Esophagus squamous epithelium (tissue), 5 donors: ENCODE results near the gene PRR23C. TPM values are rescaled to one million over a fixed set of nuclear protein-coding genes. Genes with fewer than 3 reads are reported as not detected.

Source experiments
- DNase-seq: peaks from one replicate; lab custom pipeline; 2025; lab: John Stamatoyannopoulos, UW
- H3K27ac ChIP-seq, 4 donors: fragments of 200-600 bp; sonication (generic); one replicate each; pipeline ENCODE4 v1.5.1; 2016 to 2019; ENCODE audit warnings: mild to moderate bottlenecking in 1 of 4
- H3K27me3 ChIP-seq, 4 donors: fragments of 200-600 bp; sonication (generic); 1 replicate in 3 of 4; 2 replicates in 1 of 4; pipeline versions ENCODE4 v1.5.1 to v1.6.0; 2017 to 2021; ENCODE audit warnings: antibody characterized with exemption in 1 of 4
- H3K36me3 ChIP-seq, 3 donors: fragments of 200-600 bp; sonication (generic); one replicate each; pipeline ENCODE4 v1.5.1; 2016 to 2019
- H3K4me1 ChIP-seq, 3 donors: fragments of 200-600 bp; sonication (generic); one replicate each; pipeline ENCODE4 v1.5.1; 2017 to 2019
- H3K4me3 ChIP-seq, 4 donors: fragments of 200-600 bp; sonication (generic); 1 replicate in 3 of 4; 2 replicates in 1 of 4; pipeline ENCODE4 v1.5.1; 2016 to 2019; ENCODE audit warnings: mild to moderate bottlenecking in 2 of 4, moderate library complexity in 1 of 4
- H3K9me3 ChIP-seq, 3 donors: fragments of 200-600 bp; sonication (generic); one replicate each; pipeline ENCODE4 v1.5.1; 2016 to 2019
- POLR2A ChIP-seq, 4 donors: fragments of 450-650 bp; IDR thresholded peaks; one replicate each; pipeline ENCODE4 v1.6.1; 2017; ENCODE audit warnings: antibody characterized with exemption in 4 of 4, mild to moderate bottlenecking in 4 of 4, moderate library complexity in 3 of 4
- WGBS, 2 donors: methylation state at CpG; one replicate each; pipeline ENCODE4 v1.1.5; 2018; 5-methylcytosine and 5-hydroxymethylcytosine counted together
- intact Hi-C: fragments of 100-400 bp; cut with DNase I; formaldehyde crosslinking; loops from one replicate; pipeline ENCODE4 v1.15.0; 2022
- total RNA-seq, 4 donors: library from RNA; depleted of rRNA; stranded (reverse); fragments of >200 nt; gene quantifications; one replicate each; pipeline ENCODE4 v1.1.0, GENCODE V29; 2016
- TF ChIP-seq, protein P1 (sequence below), 6 experiments: fragments of 450-650 bp in 4 of 6; fragments of 200-600 bp in 2 of 6; sonication (generic) in 2 of 6; IDR thresholded peaks; one replicate each; pipeline ENCODE4 v1.5.1; 2016 to 2019; ENCODE audit warnings: antibody characterized with exemption in 6 of 6, mild to moderate bottlenecking in 4 of 6, moderate library complexity in 4 of 6
- donor health status: DM: yes; HTN: yes; CAD: no.

The PRR23C gene
- total RNA-seq: not detected

GRCh38 chr3:139044366-139045210 is at the start of gene PRR23C:
TSS of gene PRR23C (minus strand) at chr3:139044892. CDS start at chr3:139044620, 272 bp downstream.
- peaks cover 0 to 9% (median 0%) of the 10 kb centered on the region in 4 donors for H3K27me3 ChIP-seq
- intact Hi-C loops: no loop called here
- 52 to 72% methylated on average over 32 to 38 of the region's 77 CpGs for WGBS, 2 donors
- DNase-seq: no peak
- H3K4me1 ChIP-seq: no peaks in the 10 kb centered on the region
- no peak within 1 kb of the TSS for H3K4me3 ChIP-seq
- no peak within 1 kb of the TSS for H3K27ac ChIP-seq
- no peaks in the 10 kb centered on the region for H3K36me3 ChIP-seq
- H3K9me3 ChIP-seq: peaks cover 0 to 17% (median 5%) of the 10 kb centered on the region in 3 donors
- TF ChIP-seq, protein P1, sequence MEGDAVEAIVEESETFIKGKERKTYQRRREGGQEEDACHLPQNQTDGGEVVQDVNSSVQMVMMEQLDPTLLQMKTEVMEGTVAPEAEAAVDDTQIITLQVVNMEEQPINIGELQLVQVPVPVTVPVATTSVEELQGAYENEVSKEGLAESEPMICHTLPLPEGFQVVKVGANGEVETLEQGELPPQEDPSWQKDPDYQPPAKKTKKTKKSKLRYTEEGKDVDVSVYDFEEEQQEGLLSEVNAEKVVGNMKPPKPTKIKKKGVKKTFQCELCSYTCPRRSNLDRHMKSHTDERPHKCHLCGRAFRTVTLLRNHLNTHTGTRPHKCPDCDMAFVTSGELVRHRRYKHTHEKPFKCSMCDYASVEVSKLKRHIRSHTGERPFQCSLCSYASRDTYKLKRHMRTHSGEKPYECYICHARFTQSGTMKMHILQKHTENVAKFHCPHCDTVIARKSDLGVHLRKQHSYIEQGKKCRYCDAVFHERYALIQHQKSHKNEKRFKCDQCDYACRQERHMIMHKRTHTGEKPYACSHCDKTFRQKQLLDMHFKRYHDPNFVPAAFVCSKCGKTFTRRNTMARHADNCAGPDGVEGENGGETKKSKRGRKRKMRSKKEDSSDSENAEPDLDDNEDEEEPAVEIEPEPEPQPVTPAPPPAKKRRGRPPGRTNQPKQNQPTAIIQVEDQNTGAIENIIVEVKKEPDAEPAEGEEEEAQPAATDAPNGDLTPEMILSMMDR (IDR thresholded peaks at IDR 0.05): no peak
- TF ChIP-seq POLR2A (IDR thresholded peaks at IDR 0.05): no peak

- Histone ChIP-seq H3K27ac (no peak overlapping the region), H3K9me3 (peaks cover 0 to 6% (median 0%) of the 10 kb centered on the region in 3 donors), H3K4me3 (no peak overlapping the region), H3K36me3 (no peaks in the 10 kb centered on the region), H3K27me3 (peaks cover 0 to 8% (median 0%) of the 10 kb centered on the region in 4 donors), H3K4me1 (no peaks in the 10 kb centered on the region)
- 60 to 92% methylated on average over 1 of the region's 1 CpG for WGBS, 2 donors
- intact Hi-C loops: no loop called here
- TF ChIP-seq, protein P1 (IDR thresholded peaks at IDR 0.05): no peak
- no peak for TF ChIP-seq POLR2A (IDR thresholded peaks at IDR 0.05)
- DNase-seq: no peak
These were observed 49.1 kb upstream of the PRR23C start for GRCh38 chr3:139093840-139094239.

GRCh38 chr3:139088462-139089324 is 44.0 kb upstream of the PRR23C start:
- DNase-seq: no peak

GRCh38 chr3:139087621-139088020 is 42.9 kb upstream of the PRR23C start:
- H3K36me3 ChIP-seq: no peaks in the 10 kb centered on the region
- intact Hi-C loops: no loop called here

More at GRCh38 chr3:139088462-139089324, 44.0 kb upstream of the PRR23C start:
- intact Hi-C loops: no loop called here
- Histone ChIP-seq H3K27me3 (peaks cover 0 to 8% (median 0%) of the 10 kb centered on the region in 4 donors), H3K27ac (no peak overlapping the region), H3K4me1 (no peaks in the 10 kb centered on the region), H3K9me3 (peaks cover 0 to 6% (median 0%) of the 10 kb centered on the region in 3 donors), H3K36me3 (no peaks in the 10 kb centered on the region), H3K4me3 (no peak overlapping the region)
- TF ChIP-seq POLR2A (IDR thresholded peaks at IDR 0.05): no peak
- TF ChIP-seq, protein P1 (IDR thresholded peaks at IDR 0.05): no peak
- WGBS, 2 donors: 80 to 85% methylated on average over 1 to 3 of the region's 8 CpGs

GRCh38 chr3:139084176-139084575 is 39.5 kb upstream of the PRR23C start:
- Histone ChIP-seq H3K27me3 (no peaks in the 10 kb centered on the region), H3K4me3 (no peak overlapping the region), H3K9me3 (no peaks in the 10 kb centered on the region), H3K36me3 (no peaks in the 10 kb centered on the region), H3K4me1 (no peaks in the 10 kb centered on the region), H3K27ac (no peak overlapping the region)
- no peak for TF ChIP-seq POLR2A (IDR thresholded peaks at IDR 0.05)
- TF ChIP-seq, protein P1 (IDR thresholded peaks at IDR 0.05): no peak
- DNase-seq: no peak
- intact Hi-C loops: no loop called here

More at GRCh38 chr3:139087621-139088020, 42.9 kb upstream of the PRR23C start:
- no peak for TF ChIP-seq POLR2A (IDR thresholded peaks at IDR 0.05)
- H3K4me1 ChIP-seq: no peaks in the 10 kb centered on the region
- 62 to 69% methylated on average over 4 of the region's 4 CpGs for WGBS, 2 donors
- H3K27me3 ChIP-seq: peaks cover 0 to 8% (median 0%) of the 10 kb centered on the region in 4 donors
- H3K9me3 ChIP-seq: peaks cover 0 to 4% (median 0%) of the 10 kb centered on the region in 3 donors
- no peak for DNase-seq
- H3K4me3 ChIP-seq: no peak overlapping the region
- H3K27ac ChIP-seq: no peak overlapping the region
